Measurements from ENCODE around the gene BFAR.

DNA sequence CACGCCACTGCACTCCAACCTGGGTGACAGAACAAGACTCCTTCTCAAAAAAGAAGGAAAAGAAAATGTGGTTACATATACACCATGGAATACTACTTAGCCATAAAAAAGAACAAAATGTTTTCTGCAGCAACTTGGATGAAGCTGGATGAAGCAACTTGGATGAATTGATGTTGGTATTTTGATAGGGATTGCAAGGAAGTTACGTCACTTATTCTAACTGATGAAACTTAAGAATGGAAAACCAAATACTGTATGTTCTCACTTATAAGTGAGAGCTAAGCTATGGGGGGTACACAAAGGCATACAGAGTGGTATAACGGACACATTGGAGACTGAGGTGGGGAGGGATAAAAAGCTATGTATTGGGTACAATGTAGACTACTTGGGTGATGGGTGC, 43.9 kb downstream of the BFAR start:
- no peak for TF ChIP-seq CTCF (conservative IDR thresholded peaks at IDR 0.05)
- TF ChIP-seq ZFX (IDR thresholded peaks at IDR 0.05), result no peak
